ENCODE data around the gene ZNF398. TPM values are rescaled to one million over a fixed set of nuclear protein-coding genes. Genes with fewer than 3 reads are reported as not detected.

ZNF398 gene
- total RNA-seq, 1 donor from 2014 or later, result 11.7 TPM

GRCh38 chr7:149196151-149196704, 49.0 kb downstream of the ZNF398 start:
- Mint-ChIP-seq H3K9me3 (no peaks in the 10 kb centered on the region), H3K4me1 (peaks cover 40% of the 10 kb centered on the region), H3K4me3 (peak overlapping the region; percentile 96), H3K27me3 (peaks cover 2% of the 10 kb centered on the region), H3K27ac (peak overlapping the region; percentile 96), H3K36me3 (ENCODE audit: low read depth) (peaks cover 45% of the 10 kb centered on the region)
- intact Hi-C loops (cut with micrococcal nuclease), result loop anchor here (1.0 to 5.0 kb wide), 2 partner anchors 13 to 169 kb away; partner anchors contain the start of gene PDIA4
- peak; percentile 66 for DNase-seq

DNA sequence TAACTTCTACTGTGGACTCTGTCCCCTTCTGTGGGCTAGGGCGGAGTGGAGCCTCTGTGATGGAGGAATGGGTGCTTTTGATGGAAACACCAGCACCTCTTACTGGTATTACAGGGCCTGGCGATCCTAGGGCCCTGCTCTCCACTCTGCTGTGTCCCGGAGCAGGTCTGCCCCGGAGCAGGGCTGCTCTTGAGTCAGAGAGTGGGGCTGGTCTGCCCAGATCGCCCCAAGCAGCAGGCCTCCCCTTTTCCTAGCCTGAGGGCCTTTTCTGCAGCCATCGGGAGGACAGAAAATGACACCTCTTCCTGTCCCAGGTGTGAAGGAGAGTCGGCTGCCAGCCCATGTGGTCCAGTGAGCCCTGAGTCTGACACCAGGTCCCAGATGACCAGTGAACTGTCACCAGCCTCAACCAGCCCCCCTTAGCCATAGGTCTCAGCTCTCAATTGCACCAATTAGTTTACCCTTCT, 49.5 kb downstream of the ZNF398 start:
- H3K4me1 Mint-ChIP-seq, result peaks cover 38% of the 10 kb centered on the region

GRCh38 chr7:149197675-149198074, 50.4 kb downstream of the ZNF398 start:
- H3K9me3 Mint-ChIP-seq, result no peaks in the 10 kb centered on the region
- H3K36me3 Mint-ChIP-seq (ENCODE audit: low read depth), result peaks cover 54% of the 10 kb centered on the region
- H3K4me3 Mint-ChIP-seq, result peak overlapping the region; percentile 96
- peaks cover 40% of the 10 kb centered on the region for H3K4me1 Mint-ChIP-seq
- H3K27me3 Mint-ChIP-seq, result peaks cover under 1% of the 10 kb centered on the region
- intact Hi-C loops (cut with micrococcal nuclease), result loop anchor here (5.0 kb wide), 1 partner anchor 170 kb away; the partner anchor contains the start of gene PDIA4
- DNase-seq, result no peak
- peak overlapping the region; percentile 96 for H3K27ac Mint-ChIP-seq

More for the DNA sequence above, 49.5 kb downstream of the ZNF398 start:
- Mint-ChIP-seq H3K36me3 (ENCODE audit: low read depth) (peaks cover 50% of the 10 kb centered on the region), H3K27ac (peak overlapping the region; percentile 96), H3K27me3 (peaks cover 2% of the 10 kb centered on the region), H3K9me3 (no peaks in the 10 kb centered on the region), H3K4me3 (peak overlapping the region; percentile 96)
- intact Hi-C loops (cut with micrococcal nuclease), result loop anchor here (1.0 to 5.0 kb wide), 2 partner anchors 13 to 169 kb away; partner anchors contain the start of gene PDIA4
- no peak for DNase-seq

- peak overlapping the region; percentile 96 for H3K4me3 Mint-ChIP-seq
- H3K27ac Mint-ChIP-seq, result no peak overlapping the region
- peaks cover 45% of the 10 kb centered on the region for H3K4me1 Mint-ChIP-seq
- intact Hi-C loops (cut with micrococcal nuclease), result loop anchor here (5.0 kb wide), 1 partner anchor 171 kb away; the partner anchor contains the start of gene PDIA4
- no peaks in the 10 kb centered on the region for H3K27me3 Mint-ChIP-seq
- no peak for DNase-seq
- no peaks in the 10 kb centered on the region for H3K9me3 Mint-ChIP-seq
- peaks cover 59% of the 10 kb centered on the region for H3K36me3 Mint-ChIP-seq (ENCODE audit: low read depth)
Observed at GRCh38 chr7:149198161-149198816, 51.0 kb downstream of the ZNF398 start.

GRCh38 chr7:149199234-149199995, 52.2 kb downstream of the ZNF398 start:
- Mint-ChIP-seq H3K27ac (peak overlapping the region; percentile 68), H3K27me3 (no peaks in the 10 kb centered on the region), H3K4me3 (peak overlapping the region; percentile 15), H3K4me1 (peaks cover 51% of the 10 kb centered on the region), H3K9me3 (no peaks in the 10 kb centered on the region), H3K36me3 (ENCODE audit: low read depth) (peaks cover 70% of the 10 kb centered on the region)
- no peak for DNase-seq
- intact Hi-C loops (cut with micrococcal nuclease), result loop anchor here (5.0 kb wide), 1 partner anchor 172 kb away; the partner anchor contains the start of gene PDIA4

GRCh38 chr7:149202831-149203231, 55.6 kb downstream of the ZNF398 start:
- peak; percentile 82 for DNase-seq
- Mint-ChIP-seq H3K27ac (peak overlapping the region; percentile 97), H3K27me3 (no peaks in the 10 kb centered on the region), H3K9me3 (no peaks in the 10 kb centered on the region), H3K4me3 (peak overlapping the region; percentile 56), H3K36me3 (ENCODE audit: low read depth) (peaks cover 82% of the 10 kb centered on the region), H3K4me1 (peaks cover 45% of the 10 kb centered on the region)
- intact Hi-C loops (cut with micrococcal nuclease), result no loop called here

GRCh38 chr7:149205690-149206381, 58.6 kb downstream of the ZNF398 start:
- Mint-ChIP-seq H3K36me3 (ENCODE audit: low read depth) (peaks cover 78% of the 10 kb centered on the region), H3K9me3 (no peaks in the 10 kb centered on the region), H3K4me3 (no peak overlapping the region), H3K27me3 (no peaks in the 10 kb centered on the region), H3K27ac (peak overlapping the region; percentile 50), H3K4me1 (peaks cover 38% of the 10 kb centered on the region)
- intact Hi-C loops (cut with micrococcal nuclease), result no loop called here
- no peak for DNase-seq

GRCh38 chr7:149207324-149208035, 60.2 kb downstream of the ZNF398 start:
- peaks cover 29% of the 10 kb centered on the region for H3K4me1 Mint-ChIP-seq
- peaks cover 78% of the 10 kb centered on the region for H3K36me3 Mint-ChIP-seq (ENCODE audit: low read depth)
- no peaks in the 10 kb centered on the region for H3K27me3 Mint-ChIP-seq
- H3K27ac Mint-ChIP-seq, result peak overlapping the region; percentile 65
- no peak for DNase-seq
- H3K4me3 Mint-ChIP-seq, result no peak overlapping the region
- no peaks in the 10 kb centered on the region for H3K9me3 Mint-ChIP-seq
- intact Hi-C loops (cut with micrococcal nuclease), result loop anchor here (2.0 kb wide), 1 partner anchor 31 kb away; the partner anchor contains the start of gene ZNF212

DNA sequence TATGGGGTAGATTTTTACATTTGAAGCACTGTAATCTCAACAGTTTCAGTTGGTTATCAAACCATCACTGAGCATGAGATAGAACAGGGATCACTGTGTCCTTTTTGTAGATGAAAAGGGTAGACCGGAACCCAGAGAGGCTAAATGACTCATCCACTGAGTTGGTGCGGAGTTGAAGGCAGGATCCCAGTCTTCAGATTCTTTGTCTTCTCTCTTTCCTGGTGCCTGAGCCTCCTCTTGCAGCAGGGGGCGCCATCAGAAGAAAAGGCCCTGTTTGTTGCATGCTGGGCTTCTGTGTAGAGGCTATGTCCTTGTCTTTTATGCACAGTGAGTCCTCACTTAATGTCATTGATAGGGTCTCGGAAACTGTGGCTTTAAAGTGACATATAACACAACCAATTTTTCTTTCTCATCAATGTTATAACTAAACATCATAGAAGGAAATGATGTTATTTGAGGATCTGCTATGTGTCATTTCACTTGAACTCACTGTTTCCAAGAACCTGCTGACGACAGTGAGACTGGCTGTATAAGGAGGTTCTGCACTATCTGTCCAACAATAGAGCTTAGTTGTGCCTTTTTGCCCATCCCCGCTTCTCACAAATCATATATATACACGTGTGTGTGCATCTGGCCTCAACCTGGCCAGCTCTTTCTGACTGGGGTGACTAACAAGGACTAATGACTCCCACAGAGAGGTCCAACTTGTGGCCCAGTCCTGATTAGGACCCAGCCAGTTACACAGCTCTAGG, 62.4 kb downstream of the ZNF398 start:
- Mint-ChIP-seq H3K36me3 (ENCODE audit: low read depth) (peaks cover 75% of the 10 kb centered on the region), H3K27me3 (no peaks in the 10 kb centered on the region), H3K4me3 (peak overlapping the region; percentile 49), H3K27ac (peak overlapping the region; percentile 93), H3K9me3 (no peaks in the 10 kb centered on the region), H3K4me1 (peaks cover 16% of the 10 kb centered on the region)
- peak; percentile 92 for DNase-seq
- intact Hi-C loops (cut with micrococcal nuclease), result loop anchor here (1.0 to 2.0 kb wide), 3 partner anchors 13 to 288 kb away; partner anchors contain the start of genes ZNF212 and ZNF746

GRCh38 chr7:149210551-149210950, 63.3 kb downstream of the ZNF398 start:
- no peaks in the 10 kb centered on the region for H3K9me3 Mint-ChIP-seq
- no peak overlapping the region for H3K4me3 Mint-ChIP-seq
- H3K36me3 Mint-ChIP-seq (ENCODE audit: low read depth), result peaks cover 75% of the 10 kb centered on the region

DNA sequence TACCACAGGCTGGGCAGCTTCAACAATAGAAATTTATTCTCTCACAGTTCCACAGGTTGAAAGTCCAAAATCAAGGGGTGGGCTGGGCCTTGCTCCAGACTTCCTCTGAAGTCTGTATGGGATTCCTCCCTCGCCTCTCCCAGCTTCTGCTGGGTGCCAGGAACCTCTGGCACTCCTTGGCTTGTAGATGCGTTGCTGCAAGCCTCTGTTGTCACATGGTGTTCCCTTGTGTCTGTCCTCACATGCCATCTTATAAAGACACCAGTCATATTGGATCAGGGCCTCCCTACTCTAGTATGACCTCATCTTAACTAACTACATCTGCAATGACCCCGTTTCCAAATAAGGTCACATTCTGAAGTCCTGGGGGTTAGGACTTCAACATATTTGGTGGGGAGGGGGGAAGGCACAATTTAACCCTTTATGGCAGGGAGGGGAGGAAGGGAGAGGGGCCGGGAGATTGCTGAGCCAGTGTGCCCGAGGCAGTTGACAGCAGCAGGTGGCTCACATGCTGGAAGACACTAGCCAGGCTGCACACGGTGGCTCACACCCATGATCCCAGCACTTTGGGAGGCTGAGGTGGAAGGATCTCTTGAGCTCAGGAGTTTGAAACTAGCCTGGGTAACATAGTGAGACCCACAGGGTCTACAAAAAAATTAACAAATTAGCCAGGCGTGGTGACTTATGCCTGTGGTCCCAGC, 66.9 kb downstream of the ZNF398 start:
- peaks cover 78% of the 10 kb centered on the region for H3K36me3 Mint-ChIP-seq (ENCODE audit: low read depth)

More at GRCh38 chr7:149210551-149210950, 63.3 kb downstream of the ZNF398 start:
- Mint-ChIP-seq H3K27ac (peak overlapping the region; percentile 93), H3K4me1 (peaks cover 14% of the 10 kb centered on the region), H3K27me3 (no peaks in the 10 kb centered on the region)
- intact Hi-C loops (cut with micrococcal nuclease), result no loop called here
- no peak for DNase-seq

GRCh38 chr7:149216402-149216801, 69.1 kb downstream of the ZNF398 start:
- DNase-seq, result no peak
- intact Hi-C loops (cut with micrococcal nuclease), result no loop called here
- Mint-ChIP-seq H3K27me3 (no peaks in the 10 kb centered on the region), H3K9me3 (no peaks in the 10 kb centered on the region), H3K27ac (no peak overlapping the region), H3K4me3 (no peak overlapping the region), H3K4me1 (no peaks in the 10 kb centered on the region), H3K36me3 (ENCODE audit: low read depth) (peaks cover 68% of the 10 kb centered on the region)

More for the DNA sequence above, 66.9 kb downstream of the ZNF398 start:
- peak overlapping the region; percentile 16 for H3K27ac Mint-ChIP-seq
- no peaks in the 10 kb centered on the region for H3K27me3 Mint-ChIP-seq
- no peaks in the 10 kb centered on the region for H3K9me3 Mint-ChIP-seq
- intact Hi-C loops (cut with micrococcal nuclease), result no loop called here
- peaks cover 11% of the 10 kb centered on the region for H3K4me1 Mint-ChIP-seq
- no peak for DNase-seq
- H3K4me3 Mint-ChIP-seq, result no peak overlapping the region
